Skin epidermis (tissue), 12 donors: Measurements from ENCODE around the gene TFAP2E.
"Not testable (repeated sequence)": the region's sequence is repeated elsewhere in the genome, so short reads cannot be mapped to it uniquely, and the experiment has no call there.

Source experiments
- H3K27ac ChIP-seq, 21 experiments: fragments of 200-600 bp; sonication (generic) in 11 of 21; one replicate each; pipeline ENCODE4 v1.5.0; 2020; ENCODE audit warnings: mild to moderate bottlenecking in 3 of 21, inconsistent platforms in 2 of 21, moderate library complexity in 2 of 21
- H3K4me3 ChIP-seq, 7 experiments: fragments of 200-600 bp; sonication (generic) in 2 of 7; one replicate each; pipeline ENCODE4 v1.5.0; 2020; ENCODE audit warnings: inconsistent platforms in 2 of 7, mild to moderate bottlenecking in 2 of 7, moderate library complexity in 1 of 7

Gene TFAP2E

DNA sequence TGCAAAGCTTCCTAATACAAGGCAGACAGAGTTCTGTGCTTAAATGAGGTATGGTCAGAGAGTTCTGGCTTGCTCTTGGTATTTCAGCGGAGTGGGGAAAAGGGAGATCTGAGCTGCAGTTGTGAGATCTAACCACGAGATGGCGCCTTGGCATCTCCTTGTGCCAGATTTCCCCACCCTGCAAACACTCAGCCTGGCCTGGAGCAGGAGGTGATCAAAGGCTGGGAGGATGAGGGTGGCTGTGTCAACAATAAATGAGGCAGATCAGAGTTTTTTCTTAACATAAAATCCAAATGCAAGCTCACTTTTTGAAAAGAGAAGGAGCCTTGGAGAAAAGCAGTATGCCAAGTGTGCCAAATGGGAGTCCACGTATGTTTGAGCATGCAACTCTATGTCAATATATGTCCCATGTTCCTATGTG lies 4.1 kb upstream of the TFAP2E start:
- Histone ChIP-seq H3K4me3 (no peak overlapping the region), H3K27ac (no peak overlapping the region)

DNA sequence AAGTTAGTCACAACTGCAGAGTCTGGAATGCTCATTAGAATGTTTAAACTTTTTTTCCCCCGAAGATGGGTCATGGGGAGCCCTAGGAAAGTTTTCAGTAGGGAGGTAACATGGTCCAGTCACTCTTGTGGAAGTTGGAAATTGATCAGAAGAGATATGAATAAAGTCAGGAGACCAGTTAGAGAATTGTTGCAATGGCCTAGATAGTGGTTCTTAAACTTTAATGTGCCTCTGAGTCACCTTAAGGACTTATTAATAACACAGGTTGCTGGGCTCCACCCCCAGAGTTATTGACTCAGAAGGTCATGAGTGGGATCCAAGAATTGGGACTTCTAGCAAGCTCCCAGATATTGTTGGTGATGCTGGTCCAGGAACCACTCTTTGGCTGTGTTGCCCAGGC lies 3.2 kb upstream of the TFAP2E start:
- Histone ChIP-seq H3K4me3 (no peak overlapping the region), H3K27ac (no peak overlapping the region)

DNA sequence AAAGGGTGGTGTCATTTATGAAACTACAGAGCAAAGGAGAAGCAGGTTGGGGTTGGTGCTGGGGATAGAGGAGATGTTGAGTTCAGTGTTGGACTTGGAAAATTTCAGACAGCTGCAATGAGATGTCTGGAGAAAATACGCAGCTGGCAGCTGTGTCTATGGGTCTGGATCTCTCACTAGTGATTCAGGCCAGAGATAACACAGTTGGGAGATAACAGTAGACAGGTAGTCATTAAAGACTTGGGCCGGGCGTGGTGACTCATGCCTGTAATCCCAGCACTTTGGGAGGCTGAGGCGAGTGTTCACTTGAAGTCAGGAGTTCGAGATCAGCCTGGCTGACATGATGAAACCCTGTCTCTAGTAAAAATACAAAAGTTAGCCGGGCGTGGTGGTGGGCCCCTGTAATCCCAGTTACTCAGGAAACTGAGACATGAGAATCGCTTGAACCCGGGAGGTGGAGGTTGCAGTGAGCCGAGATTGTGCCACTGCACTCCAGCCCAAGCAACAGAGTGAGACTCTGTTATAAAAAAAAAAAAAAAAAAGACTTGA lies 2.5 kb upstream of the TFAP2E start:
- Histone ChIP-seq H3K27ac (no peak overlapping the region), H3K4me3 (no peak overlapping the region)

DNA sequence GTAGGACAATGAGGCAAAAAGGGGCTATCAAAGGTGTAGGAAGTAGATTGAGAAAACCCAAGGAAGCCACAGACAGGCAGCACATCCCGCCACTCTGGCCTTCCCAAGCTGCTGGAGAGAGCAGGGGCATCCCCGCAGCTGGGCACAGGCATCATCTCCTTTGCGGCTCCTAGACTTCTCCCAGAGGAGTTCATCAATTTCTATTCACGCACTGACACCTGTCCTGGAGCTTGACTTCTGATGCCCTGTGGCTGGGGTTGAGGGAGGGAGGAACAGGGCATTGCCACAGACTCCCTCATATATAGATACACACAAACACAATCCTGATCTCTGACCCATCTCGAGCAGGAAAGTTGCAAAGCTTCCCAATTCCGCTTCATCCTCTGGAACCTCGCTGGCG lies 1.9 kb upstream of the TFAP2E start:
- Histone ChIP-seq H3K27ac (no peak overlapping the region), H3K4me3 (no peak overlapping the region)

DNA sequence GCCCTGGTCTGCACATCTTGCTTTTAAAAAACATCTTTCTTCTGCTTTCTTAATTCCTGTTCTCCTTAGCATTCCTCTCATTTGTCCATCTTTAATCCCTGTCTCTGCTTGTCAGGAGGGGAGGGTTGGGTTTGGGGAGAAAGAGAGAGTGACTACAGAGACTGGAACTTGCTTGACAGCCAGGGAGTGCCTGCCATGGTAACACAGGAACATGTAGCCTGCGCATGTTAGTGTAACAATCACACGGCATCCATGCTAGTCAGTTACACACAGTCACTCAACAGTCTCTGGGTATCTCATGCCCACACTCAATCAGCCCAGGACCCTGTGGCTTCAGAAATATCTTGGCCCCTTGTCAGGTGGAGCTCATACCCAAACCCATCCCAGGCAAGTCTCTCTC lies 818 bp upstream of the TFAP2E start:
- H3K4me3 ChIP-seq = no peak overlapping the region
- H3K27ac ChIP-seq = no peak overlapping the region

DNA sequence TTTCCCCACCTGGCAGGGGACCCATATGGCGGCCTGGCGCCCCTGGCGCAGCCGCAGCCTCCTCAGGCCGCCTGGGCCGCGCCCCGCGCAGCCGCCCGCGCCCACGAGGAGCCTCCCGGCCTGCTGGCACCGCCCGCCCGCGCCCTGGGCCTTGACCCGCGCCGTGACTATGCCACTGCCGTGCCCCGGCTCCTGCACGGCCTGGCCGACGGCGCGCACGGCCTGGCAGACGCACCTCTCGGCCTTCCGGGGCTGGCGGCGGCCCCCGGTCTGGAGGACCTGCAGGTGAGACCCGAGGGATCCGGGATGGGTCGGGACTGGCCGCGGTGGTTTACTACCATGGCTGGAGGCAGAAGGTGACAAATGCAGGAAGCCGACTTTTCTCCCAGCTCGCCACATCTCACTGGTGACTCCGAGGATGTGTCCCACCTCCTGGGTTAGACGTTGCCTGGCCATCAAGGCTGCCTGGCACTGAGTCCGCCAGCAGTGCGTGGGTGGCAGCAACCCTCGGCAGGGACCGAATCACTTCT lies 1.1 kb downstream of the TFAP2E start:
- peak overlapping the region in 6 of 7 experiments; percentile 30 to 51 (median 42) for H3K4me3 ChIP-seq

DNA sequence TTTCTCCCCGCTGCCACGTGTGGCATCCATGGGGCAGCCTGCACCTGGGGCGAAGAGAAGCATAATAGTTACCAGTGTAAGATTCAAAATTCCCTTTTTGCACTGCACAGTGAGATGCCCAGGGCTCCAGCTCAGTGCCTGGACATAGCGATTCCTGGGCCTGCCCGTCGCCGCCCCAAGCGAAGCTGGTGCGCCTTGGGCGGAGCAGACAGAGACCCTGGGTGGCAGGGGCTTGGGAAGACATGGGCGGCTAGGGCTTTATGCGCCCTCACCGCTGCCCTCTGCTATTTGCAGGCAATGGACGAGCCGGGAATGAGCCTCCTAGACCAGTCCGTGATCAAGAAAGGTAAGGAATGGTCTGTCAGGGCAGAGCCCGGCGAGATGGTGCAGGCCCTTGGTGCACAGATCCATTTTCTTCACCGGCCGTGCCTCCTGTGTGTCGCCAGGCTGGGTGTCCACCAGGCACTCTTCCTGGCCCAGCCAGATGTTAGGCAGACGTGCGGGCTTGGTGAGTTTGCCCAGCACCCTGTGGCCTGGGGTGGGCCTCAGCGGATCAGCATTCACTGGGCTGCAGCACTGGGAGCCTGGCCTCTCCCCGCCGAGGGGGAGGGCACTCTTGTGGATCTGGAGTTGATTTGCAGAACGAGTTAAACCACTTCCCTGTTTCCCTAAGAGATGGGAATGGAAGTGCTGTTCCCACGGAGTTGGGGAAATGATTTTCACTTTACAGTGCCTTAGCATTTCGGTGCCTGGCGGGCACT lies 1.7 kb downstream of the TFAP2E start:
- Histone ChIP-seq H3K27ac (no peak overlapping the region), H3K4me3 (no peak overlapping the region)

More for the DNA sequence above, 1.1 kb downstream of the TFAP2E start:
- H3K27ac ChIP-seq = peak overlapping the region in 2 of 21 experiments; percentile 56 to 61

DNA sequence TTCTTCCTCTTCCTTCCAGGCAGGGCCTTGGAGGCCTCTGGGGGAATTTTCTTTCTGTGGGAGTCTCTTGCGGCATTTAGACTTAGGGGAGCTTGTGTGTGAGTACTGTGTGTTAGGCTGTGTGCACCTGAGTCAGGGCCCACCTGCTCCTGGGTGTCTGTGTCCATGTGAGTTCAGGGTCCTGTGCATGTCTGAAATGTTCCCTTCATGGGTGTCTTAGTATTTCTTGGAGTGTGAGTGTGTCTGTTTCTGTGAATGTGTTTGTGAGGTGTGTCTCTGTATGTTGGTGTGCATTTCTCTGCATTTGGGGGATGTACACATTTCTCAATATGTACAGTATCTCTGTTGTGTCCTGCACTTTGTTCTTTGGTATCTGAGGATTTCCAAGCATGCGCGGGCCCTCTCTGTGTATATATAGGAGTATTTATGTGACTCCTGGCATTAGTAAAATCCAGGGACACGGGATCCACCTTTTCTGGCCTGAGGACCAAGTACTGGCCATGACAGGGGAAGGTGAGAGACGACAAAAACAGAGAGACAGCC lies 2.4 kb downstream of the TFAP2E start:
- H3K4me3 ChIP-seq = no peak overlapping the region
- H3K27ac ChIP-seq = peak overlapping the region in 1 of 21 experiments; percentile 5

DNA sequence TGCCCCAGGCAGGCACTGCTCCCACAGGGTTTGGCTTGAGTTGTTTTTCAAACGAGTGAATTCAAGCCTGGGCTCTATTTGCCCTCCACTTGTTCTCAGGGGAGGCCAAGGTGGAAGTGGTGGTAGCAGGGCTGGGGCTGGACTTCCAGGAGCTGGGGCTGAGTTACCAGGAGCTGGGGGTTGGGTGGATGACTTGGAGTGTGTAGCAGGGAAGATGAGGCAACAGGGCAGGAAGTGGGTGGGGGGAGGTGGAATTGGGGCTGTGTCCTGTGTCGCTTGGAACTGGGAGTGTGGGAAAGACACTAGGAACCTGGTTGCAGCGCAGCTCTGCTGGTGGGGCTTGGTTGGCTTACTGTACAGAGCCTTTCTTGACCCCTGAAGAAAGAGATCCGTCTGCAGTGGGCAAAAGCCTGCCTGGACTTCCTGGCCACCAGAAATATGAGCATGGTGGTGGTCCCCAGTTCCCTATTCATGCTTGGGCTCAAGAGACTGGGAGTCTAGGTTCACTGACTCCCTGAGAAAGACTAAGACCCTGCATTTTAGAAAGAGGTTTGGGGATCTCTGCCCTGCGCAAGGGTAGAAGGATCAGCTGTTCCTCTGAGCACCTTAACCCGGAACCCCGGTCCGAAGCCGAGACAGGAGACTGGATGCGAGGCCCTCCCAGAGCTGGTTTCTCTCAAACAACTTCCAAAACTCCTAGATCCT lies 3.1 kb downstream of the TFAP2E start:
- peak overlapping the region in 1 of 21 experiments; percentile 5 for H3K27ac ChIP-seq
- peak overlapping the region in 4 of 7 experiments; percentile 19 to 43 (median 40) for H3K4me3 ChIP-seq

DNA sequence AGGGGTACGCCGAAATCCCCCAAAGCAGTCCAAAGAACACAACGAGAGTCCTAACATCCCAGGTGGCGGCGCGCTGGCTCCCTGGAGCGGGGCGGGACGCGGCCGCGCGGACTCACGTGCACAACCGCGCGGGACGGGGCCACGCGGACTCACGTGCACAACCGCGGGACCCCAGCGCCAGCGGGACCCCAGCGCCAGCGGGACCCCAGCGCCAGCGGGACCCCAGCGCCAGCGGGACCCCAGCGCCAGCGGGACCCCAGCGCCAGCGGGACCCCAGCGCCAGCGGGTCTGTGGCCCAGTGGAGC lies 3.6 kb downstream of the TFAP2E start:
- H3K27ac ChIP-seq = not testable (repeated sequence)
- H3K4me3 ChIP-seq = peak overlapping the region; percentile 19 to 43 (median 36)

DNA sequence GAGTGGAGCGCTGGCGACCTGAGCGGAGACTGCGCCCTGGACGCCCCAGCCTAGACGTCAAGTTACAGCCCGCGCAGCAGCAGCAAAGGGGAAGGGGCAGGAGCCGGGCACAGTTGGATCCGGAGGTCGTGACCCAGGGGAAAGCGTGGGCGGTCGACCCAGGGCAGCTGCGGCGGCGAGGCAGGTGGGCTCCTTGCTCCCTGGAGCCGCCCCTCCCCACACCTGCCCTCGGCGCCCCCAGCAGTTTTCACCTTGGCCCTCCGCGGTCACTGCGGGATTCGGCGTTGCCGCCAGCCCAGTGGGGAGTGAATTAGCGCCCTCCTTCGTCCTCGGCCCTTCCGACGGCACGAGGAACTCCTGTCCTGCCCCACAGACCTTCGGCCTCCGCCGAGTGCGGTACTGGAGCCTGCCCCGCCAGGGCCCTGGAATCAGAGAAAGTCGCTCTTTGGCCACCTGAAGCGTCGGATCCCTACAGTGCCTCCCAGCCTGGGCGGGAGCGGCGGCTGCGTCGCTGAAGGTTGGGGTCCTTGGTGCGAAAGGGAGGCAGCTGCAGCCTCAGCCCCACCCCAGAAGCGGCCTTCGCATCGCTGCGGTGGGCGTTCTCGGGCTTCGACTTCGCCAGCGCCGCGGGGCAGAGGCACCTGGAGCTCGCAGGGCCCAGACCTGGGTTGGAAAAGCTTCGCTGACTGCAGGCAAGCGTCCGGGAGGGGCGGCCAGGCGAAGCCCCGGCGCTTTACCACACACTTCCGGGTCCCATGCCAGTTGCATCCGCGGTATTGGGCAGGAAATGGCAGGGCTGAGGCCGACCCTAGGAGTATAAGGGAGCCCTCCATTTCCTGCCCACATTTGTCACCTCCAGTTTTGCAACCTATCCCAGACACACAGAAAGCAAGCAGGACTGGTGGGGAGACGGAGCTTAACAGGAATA lies 4.2 kb downstream of the TFAP2E start:
- H3K4me3 ChIP-seq = peak overlapping the region; percentile 19 to 43 (median 36)
- H3K27ac ChIP-seq = peak overlapping the region in 15 of 21 experiments; percentile 5 to 79 (median 59)

DNA sequence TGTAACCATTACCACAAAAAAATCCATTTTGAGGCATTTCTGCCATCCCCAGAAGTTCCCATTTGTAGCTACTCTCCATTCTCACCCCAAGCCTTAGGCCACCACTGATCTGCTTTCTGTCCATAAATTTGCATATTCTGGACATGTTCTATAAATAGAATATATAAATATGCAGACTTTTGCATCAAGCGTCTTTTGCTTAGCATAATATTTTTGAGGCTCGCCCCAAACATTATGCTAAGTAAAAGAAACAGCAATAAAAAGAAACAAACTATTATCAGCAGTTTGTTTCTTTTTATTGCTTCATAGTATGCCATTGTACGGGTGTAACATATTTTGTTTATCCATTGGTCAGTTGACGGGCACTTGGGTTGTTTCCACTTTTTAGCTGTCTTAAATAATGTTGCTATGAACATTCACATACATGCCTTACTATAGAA lies 7.9 kb downstream of the TFAP2E start:
- no peak overlapping the region for H3K27ac ChIP-seq

DNA sequence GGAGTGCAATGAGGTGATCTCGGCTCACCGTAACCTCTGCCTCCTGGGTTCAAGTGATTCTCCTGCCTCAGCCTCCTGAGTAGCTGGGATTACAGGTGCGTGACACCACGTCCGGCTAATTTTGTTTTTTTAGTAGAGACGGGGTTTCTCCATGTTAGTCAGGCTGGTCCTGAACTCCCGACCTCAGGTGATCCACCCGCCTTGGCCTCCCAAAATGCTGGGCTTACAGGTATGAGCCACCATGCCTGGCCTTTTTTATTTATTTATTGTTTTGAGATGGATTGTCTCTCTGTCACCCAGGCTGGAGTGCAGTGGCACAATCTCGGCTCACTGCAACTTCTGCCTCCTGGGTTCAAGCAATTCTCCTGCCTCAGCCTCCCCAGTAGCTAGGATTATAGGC lies 8.5 kb downstream of the TFAP2E start:
- H3K27ac ChIP-seq, H3K4me3 ChIP-seq: not testable (repeated sequence)

More for the DNA sequence above, 7.9 kb downstream of the TFAP2E start:
- H3K4me3 ChIP-seq = no peak overlapping the region

DNA sequence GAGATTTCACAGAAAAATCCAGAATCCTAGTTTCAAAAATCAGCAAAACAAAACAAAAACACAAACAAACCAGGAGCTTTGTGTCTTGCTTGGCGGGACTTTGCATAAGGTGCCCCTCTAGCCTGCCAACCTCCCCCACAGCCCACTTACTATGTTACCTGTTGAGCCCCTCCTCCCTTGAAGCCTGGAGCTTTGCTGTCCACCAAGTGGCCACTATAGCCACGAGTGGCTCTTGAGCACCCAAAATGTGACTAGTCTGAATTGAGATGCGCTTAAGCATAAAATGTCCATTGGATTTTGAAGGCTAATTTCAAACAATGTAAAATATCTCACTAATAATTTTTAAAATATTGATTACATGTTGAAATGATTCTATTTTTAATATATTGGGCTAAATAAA lies 12.2 kb downstream of the TFAP2E start:
- H3K4me3 ChIP-seq = no peak overlapping the region
- no peak overlapping the region for H3K27ac ChIP-seq

DNA sequence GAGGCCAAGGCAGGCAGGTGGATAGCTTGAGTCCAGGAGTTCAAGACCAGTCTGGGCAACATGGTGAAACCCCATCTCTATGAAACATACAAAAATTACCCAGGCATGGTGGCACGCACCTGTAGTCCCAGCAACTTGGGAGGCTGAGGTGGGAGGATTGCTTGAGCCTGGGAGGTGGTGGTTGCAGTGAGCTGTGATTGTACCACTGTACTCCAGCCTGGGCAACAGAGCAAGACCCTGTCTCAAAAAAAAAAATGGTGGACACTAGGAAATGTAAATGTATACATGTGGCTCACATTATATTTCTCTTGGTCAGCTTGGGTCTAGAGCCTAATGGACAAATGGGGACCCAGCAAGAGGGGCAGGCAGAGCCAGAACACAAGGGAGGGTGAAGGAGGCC lies 12.7 kb downstream of the TFAP2E start:
- not testable (repeated sequence) for H3K27ac ChIP-seq, H3K4me3 ChIP-seq

DNA sequence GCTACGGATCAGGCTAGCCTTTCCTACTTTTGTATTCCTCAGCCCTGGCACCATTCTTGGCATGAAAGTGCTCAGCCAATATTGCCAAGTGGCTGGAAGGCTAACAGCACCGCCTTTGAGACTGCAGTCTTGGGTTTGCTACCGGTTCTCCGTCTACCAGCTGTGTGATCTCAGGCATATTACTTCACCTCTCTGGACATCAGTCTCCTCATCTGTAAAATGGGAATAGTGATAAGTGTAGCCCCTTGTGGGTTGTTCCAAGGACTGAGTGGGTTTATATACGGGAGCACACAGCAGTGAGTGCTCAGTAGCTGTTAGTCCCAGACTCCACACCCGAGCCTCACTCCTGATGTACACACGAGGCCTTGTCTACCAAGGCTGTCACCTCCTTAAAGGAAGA lies 13.7 kb downstream of the TFAP2E start:
- Histone ChIP-seq H3K4me3 (no peak overlapping the region), H3K27ac (no peak overlapping the region)

DNA sequence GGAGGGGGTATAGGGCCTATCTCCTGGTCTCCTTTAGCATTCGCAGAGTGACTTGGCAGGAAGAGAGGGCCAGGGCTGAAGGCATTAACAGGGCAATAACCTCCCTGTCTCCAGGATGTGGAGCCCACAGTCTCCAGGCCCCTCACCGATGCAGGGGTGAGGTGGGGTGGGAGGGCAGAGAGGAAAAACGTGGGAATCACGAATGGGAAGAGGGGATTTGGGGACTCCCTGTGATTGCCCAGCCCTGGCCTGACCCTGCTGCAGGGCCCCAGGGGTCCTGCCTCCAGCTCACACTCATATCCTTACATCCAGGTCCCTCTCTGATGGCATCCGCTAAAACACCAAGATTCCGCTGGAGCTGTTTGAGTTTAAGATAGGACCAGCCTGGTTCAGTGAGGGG lies 14.6 kb downstream of the TFAP2E start:
- Histone ChIP-seq H3K27ac (no peak overlapping the region), H3K4me3 (no peak overlapping the region)

DNA sequence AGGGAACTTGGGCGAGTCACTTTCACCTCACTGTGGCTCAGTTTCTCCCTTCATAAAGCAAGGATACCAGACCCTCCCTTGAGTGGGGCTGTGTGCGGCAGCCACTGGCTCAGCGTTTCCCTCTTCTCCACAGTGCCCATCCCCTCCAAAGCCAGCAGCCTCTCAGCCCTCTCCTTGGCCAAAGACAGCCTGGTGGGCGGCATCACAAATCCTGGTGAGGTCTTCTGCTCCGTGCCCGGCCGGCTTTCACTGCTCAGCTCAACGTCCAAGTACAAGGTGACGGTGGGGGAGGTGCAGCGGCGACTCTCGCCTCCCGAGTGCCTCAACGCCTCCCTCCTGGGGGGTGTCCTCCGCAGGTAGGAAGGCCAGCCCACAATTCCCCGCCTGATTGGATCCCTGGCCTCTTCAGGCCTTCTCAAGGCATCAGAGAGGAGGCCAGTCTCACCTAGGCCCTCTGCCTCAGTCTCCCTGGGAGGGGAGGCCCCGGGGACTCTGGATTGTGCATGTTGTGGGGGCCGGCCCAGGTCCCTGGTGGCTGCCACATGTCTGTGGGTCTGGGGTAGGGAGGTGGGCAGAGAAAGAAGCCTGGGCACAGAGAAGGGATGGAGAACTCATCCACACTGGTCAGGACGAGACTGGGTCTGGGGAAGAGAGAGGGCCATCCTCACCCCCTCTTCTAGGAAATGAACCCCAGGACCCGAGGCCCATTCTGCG lies 15.2 kb downstream of the TFAP2E start:
- no peak overlapping the region for H3K27ac ChIP-seq
- H3K4me3 ChIP-seq = no peak overlapping the region
